HFF-Myc (cell line): Measurements from ENCODE around the gene PROX1.

Experiments
- DNase-seq: peaks from one replicate; pipeline ENCODE4 v3.0.0-alpha.2; 2011; ENCODE audit warnings: low read depth; ENCODE audit errors: extremely low read depth
- H3K4me3 ChIP-seq: replicated peaks from 2 replicates; pipeline ENCODE4 v1.5.1; 2011; ENCODE audit warnings: low read depth, mild to moderate bottlenecking, control low read depth, low read length
- TF ChIP-seq, protein P1 (sequence below): IDR thresholded peaks from 2 replicates; pipeline ENCODE4 v1.5.1; 2012; ENCODE audit warnings: mild to moderate bottlenecking, low read depth, low read length, control low read depth; ENCODE audit errors: missing control alignments

Gene PROX1

DNA sequence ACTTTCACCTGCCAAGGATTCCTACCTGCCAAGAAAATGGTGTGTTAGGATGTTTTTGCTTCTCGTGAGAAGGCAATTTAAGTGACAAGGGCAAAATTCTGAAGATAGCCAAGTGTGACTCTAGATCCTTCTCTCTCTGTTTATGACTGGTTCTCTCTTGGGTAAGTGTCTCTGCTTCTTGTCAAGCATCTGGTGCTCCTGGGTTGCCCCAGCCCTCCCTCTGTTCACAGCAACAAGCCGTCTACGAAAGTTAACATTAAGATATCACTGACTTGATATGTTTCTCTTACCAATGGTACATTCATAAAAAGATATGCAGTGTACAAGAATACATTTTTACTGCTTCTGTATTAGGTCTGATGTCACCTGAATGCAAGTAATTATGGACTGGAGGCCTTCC lies 55.4 kb downstream of the PROX1 start:
- H3K4me3 ChIP-seq, result no peak overlapping the region
- DNase-seq, result no peak
- TF ChIP-seq, protein P1, sequence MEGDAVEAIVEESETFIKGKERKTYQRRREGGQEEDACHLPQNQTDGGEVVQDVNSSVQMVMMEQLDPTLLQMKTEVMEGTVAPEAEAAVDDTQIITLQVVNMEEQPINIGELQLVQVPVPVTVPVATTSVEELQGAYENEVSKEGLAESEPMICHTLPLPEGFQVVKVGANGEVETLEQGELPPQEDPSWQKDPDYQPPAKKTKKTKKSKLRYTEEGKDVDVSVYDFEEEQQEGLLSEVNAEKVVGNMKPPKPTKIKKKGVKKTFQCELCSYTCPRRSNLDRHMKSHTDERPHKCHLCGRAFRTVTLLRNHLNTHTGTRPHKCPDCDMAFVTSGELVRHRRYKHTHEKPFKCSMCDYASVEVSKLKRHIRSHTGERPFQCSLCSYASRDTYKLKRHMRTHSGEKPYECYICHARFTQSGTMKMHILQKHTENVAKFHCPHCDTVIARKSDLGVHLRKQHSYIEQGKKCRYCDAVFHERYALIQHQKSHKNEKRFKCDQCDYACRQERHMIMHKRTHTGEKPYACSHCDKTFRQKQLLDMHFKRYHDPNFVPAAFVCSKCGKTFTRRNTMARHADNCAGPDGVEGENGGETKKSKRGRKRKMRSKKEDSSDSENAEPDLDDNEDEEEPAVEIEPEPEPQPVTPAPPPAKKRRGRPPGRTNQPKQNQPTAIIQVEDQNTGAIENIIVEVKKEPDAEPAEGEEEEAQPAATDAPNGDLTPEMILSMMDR, result no peak

GRCh38 chr1:214044438-214045214 lies 56.9 kb downstream of the PROX1 start:
- TF ChIP-seq, protein P1, result no peak
- no peak for DNase-seq

DNA sequence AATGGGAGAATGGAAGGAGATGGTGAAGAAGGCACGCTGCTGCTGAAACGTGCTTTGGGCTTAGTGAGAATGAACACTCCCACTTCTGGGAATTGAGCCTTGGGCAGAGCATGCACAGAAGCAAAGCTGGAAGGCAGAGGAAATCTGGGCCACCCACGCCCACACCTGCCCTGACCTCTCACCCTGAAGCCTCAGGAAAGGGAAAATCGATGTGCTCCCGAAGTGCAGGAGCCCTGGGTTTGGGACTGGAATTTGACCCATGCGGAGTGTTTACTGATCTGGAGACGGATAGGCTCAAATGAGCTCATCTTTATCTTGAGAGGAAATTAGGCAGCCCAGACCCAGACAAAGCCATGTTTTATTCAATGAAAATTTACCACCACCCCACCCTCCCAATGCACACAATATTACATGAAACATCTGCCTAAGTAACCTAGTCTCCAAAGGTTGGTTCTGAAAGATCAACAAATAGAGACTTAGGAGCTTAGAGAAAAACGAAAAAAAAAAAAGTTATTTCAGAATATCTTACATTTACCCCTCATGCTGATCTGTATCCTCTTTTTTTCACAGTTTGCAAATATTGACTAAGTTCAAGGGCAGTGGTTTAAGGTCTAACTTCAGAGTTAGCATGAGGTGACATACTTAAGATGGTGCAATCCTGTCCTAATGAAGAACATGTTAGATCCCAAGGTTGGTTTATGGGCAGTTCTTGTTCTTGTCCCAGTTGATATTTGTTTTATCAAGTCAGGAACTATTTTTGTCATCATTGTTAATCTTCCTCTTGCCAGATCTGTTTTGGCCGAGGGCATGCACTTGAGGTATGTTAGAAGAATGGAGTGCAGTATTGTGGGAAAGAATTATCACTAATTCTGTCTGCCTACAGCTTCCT lies 63.0 kb downstream of the PROX1 start:
- no peak overlapping the region for H3K4me3 ChIP-seq
- TF ChIP-seq, protein P1, result no peak
- no peak for DNase-seq

More at GRCh38 chr1:214044438-214045214, 56.9 kb downstream of the PROX1 start:
- H3K4me3 ChIP-seq, result no peak overlapping the region

GRCh38 chr1:214051786-214052185 lies 64.0 kb downstream of the PROX1 start:
- DNase-seq, result no peak
- no peak overlapping the region for H3K4me3 ChIP-seq
- TF ChIP-seq, protein P1, result no peak

GRCh38 chr1:214058076-214058475 lies 70.3 kb downstream of the PROX1 start:
- TF ChIP-seq, protein P1, result no peak
- no peak overlapping the region for H3K4me3 ChIP-seq
- DNase-seq, result no peak

GRCh38 chr1:214066190-214066589 lies 78.4 kb downstream of the PROX1 start:
- TF ChIP-seq, protein P1, result no peak
- DNase-seq, result no peak
- H3K4me3 ChIP-seq, result no peak overlapping the region
